Measurements from ENCODE around the gene REEP1.

DNA sequence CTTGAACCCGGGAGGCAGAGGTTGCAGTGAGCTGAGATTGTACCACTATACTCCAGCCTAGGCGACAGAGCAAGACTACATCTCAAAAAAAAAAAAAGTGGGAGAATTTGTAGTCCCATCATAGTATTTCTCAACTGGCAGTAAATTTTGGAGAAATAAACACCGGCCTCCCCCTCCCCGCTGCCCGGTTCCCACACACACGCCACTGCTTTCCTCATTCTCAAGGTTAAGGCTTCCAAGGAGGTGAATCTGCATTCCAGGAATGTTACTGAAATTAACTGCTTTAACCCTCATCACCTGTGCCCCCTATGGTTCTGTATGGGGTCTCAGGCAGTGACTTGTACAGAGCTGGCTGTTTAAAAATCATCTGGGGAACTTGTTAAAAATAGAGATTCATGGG, 88.2 kb downstream of the REEP1 start:
- TF ChIP-seq EP300 (IDR thresholded peaks at IDR 0.05) (no peak), POLR2A (IDR thresholded peaks at IDR 0.05) (no peak)
- TF ChIP-seq, protein P1, sequence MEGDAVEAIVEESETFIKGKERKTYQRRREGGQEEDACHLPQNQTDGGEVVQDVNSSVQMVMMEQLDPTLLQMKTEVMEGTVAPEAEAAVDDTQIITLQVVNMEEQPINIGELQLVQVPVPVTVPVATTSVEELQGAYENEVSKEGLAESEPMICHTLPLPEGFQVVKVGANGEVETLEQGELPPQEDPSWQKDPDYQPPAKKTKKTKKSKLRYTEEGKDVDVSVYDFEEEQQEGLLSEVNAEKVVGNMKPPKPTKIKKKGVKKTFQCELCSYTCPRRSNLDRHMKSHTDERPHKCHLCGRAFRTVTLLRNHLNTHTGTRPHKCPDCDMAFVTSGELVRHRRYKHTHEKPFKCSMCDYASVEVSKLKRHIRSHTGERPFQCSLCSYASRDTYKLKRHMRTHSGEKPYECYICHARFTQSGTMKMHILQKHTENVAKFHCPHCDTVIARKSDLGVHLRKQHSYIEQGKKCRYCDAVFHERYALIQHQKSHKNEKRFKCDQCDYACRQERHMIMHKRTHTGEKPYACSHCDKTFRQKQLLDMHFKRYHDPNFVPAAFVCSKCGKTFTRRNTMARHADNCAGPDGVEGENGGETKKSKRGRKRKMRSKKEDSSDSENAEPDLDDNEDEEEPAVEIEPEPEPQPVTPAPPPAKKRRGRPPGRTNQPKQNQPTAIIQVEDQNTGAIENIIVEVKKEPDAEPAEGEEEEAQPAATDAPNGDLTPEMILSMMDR (IDR thresholded peaks at IDR 0.05) = no peak

All from suprapubic skin (tissue), 3 donors.